Fibroblast of lung (primary cell): ENCODE results near the gene SIDT2. TPM values are rescaled to one million over a fixed set of nuclear protein-coding genes. Genes with fewer than 3 reads are reported as not detected.

Experiments used
- DNase-seq, 2 donors: peaks; one replicate each; pipeline versions ENCODE4 v3.0.0 to v3.0.0-alpha.2; 2010; ENCODE audit warnings: low read depth in 2 of 2
- H2AFZ ChIP-seq: 2 replicates; pipeline ENCODE4 v1.5.1; 2012; ENCODE audit warnings: low read length, control low read depth, inconsistent platforms
- H3K27ac ChIP-seq: 2 replicates; pipeline ENCODE4 v1.5.1; 2011; ENCODE audit warnings: low read length, control low read depth; ENCODE audit not compliant: insufficient read depth
- H3K27me3 ChIP-seq: 2 replicates; pipeline ENCODE4 v1.5.1; 2011; ENCODE audit warnings: mild to moderate bottlenecking, low read length; ENCODE audit not compliant: control insufficient read depth, insufficient read depth
- H3K36me3 ChIP-seq: 2 replicates; pipeline ENCODE4 v1.5.1; 2011; ENCODE audit warnings: low read length; ENCODE audit not compliant: control insufficient read depth, insufficient read depth
- H3K4me1 ChIP-seq: 2 replicates; pipeline ENCODE4 v1.5.1; 2011; ENCODE audit warnings: low read length; ENCODE audit not compliant: control insufficient read depth, insufficient read depth; ENCODE audit errors: extremely low read depth
- H3K4me2 ChIP-seq: 2 replicates; pipeline ENCODE4 v1.5.1; 2011; ENCODE audit warnings: low read length, control low read depth; ENCODE audit not compliant: insufficient read depth; ENCODE audit errors: extremely low read depth
- H3K4me3 ChIP-seq, 4 experiments: fragments of 200-600 bp in 1 of 4; sonication (generic) in 1 of 4; replicated peaks in 1 of 4; 2 replicates each; pipeline ENCODE4 v1.5.1; 2011 to 2016; ENCODE audit warnings: low read length in 4 of 4, low read depth in 3 of 4, mild to moderate bottlenecking in 3 of 4, control low read depth in 2 of 4, inconsistent platforms in 1 of 4, mixed read lengths in 1 of 4; ENCODE audit not compliant: insufficient read depth in 1 of 4; ENCODE audit errors: control extremely low read depth in 1 of 4
- H3K79me2 ChIP-seq: 2 replicates; pipeline ENCODE4 v1.5.1; 2012; ENCODE audit warnings: mild to moderate bottlenecking, low read length, inconsistent platforms; ENCODE audit not compliant: control insufficient read depth, insufficient read depth
- H3K9ac ChIP-seq: 2 replicates; pipeline ENCODE4 v1.5.1; 2011; ENCODE audit warnings: mild to moderate bottlenecking, low read length, control low read depth; ENCODE audit not compliant: insufficient read depth
- H3K9me3 ChIP-seq: 2 replicates; pipeline ENCODE4 v1.5.1; 2012; ENCODE audit warnings: low read depth, low read length; ENCODE audit not compliant: control insufficient read depth, insufficient read depth
- H4K20me1 ChIP-seq: 2 replicates; pipeline ENCODE4 v1.5.1; 2011; ENCODE audit warnings: low read length; ENCODE audit not compliant: control insufficient read depth, insufficient read depth; ENCODE audit errors: extremely low read depth
- CTCF ChIP-seq, 2 donors: IDR thresholded peaks in 1 of 2; conservative IDR thresholded peaks in 1 of 2; 1 replicate in 1 of 2; 2 replicates in 1 of 2; pipeline ENCODE4 v1.5.1; 2011 to 2012; ENCODE audit warnings: low read length in 2 of 2, control low read depth in 1 of 2, inconsistent platforms in 1 of 2, low read depth in 1 of 2, mild to moderate bottlenecking in 1 of 2
- EZH2 ChIP-seq: IDR thresholded peaks from 2 replicates; pipeline ENCODE4 v1.5.1; 2012; ENCODE audit warnings: low read length, control low read depth, mild to moderate bottlenecking; ENCODE audit errors: missing control alignments
- polyA plus RNA-seq, 2 donors: library from polyadenylated mRNA; depleted of rRNA in 1 of 2; stranded (reverse) in 1 of 2; unstranded in 1 of 2; fragments of >200 nt; gene quantifications; 2 replicates each; pipeline ENCODE4 v1.2.1, GENCODE V29; 2011 to 2012; ENCODE audit warnings: missing spikeins in 1 of 2
- total RNA-seq: library from RNA; depleted of rRNA; stranded (reverse); fragments of >200 nt; gene quantifications from 2 replicates; pipeline ENCODE4 v1.2.1, GENCODE V29; 2014

SIDT2 gene
- total and polyA plus RNA-seq, 2 donors (not counting 1 experiment from before 2014, with no cell fraction given): 23.5 to 27.2 TPM

- DNase-seq: no peak
- Histone ChIP-seq H3K9ac (no peak overlapping the region), H4K20me1 (no peaks in the 10 kb centered on the region), H3K27ac (no peak overlapping the region), H3K4me2 (no peak overlapping the region), H3K4me1 (no peaks in the 10 kb centered on the region), H2AFZ (no peak overlapping the region), H3K9me3 (no peaks in the 10 kb centered on the region), H3K4me3 (no peak overlapping the region), H3K36me3 (peaks cover 24% of the 10 kb centered on the region), H3K27me3 (no peaks in the 10 kb centered on the region), H3K79me2 (no peaks in the 10 kb centered on the region)
- TF ChIP-seq CTCF (conservative IDR thresholded peaks at IDR 0.05 in 1 of 2, IDR thresholded peaks at IDR 0.05 in 1 of 2; ENCODE audit: low read depth in 1 of 2, low read length in 2 of 2) (no peak), EZH2 (no peak)
These were observed 8.5 kb downstream of the SIDT2 start for GRCh38 chr11:117187007-117187406.

GRCh38 chr11:117187428-117187798 lies 8.9 kb downstream of the SIDT2 start:
- Histone ChIP-seq H2AFZ (no peak overlapping the region), H4K20me1 (no peaks in the 10 kb centered on the region), H3K9ac (no peak overlapping the region), H3K9me3 (no peaks in the 10 kb centered on the region), H3K4me2 (no peak overlapping the region), H3K79me2 (no peaks in the 10 kb centered on the region), H3K4me3 (no peak overlapping the region), H3K4me1 (no peaks in the 10 kb centered on the region), H3K36me3 (peaks cover 22% of the 10 kb centered on the region), H3K27me3 (no peaks in the 10 kb centered on the region), H3K27ac (no peak overlapping the region)
- no peak for DNase-seq
- TF ChIP-seq EZH2 (no peak), CTCF (conservative IDR thresholded peaks at IDR 0.05 in 1 of 2, IDR thresholded peaks at IDR 0.05 in 1 of 2; ENCODE audit: low read depth in 1 of 2, low read length in 2 of 2) (no peak)

DNA sequence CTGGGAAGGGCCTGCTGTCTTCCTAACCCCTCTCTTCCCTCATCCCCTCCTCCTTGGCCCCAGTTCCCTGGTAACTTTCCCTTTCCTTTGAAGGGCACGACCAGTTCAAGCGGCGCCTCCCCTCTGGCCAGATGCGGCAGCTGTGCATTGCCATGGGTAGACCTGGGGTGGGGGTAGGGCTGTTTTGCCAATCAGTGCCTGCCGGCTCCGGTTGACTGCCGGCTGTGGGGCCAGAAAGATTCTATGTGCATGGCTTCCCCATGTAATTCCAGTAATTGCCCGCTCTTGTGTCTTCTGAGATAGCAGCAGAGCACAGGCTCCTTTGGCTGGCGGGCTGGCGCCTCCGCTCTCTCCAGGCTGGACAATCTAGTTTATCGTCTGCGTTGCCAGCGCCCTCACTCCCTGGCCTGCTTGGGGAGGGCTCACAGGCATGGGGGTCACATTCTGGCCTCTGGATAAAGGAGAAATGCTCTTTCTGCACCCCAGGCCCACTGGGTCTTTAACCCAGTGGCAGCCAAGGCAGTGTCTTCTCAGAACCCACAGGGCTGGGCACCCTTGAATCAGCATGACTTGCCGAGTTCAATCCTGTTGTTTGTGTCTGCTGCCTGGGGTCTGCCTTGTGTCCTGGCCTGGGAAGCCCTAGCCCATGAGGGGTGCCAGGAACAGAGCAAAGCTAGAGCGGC lies 9.4 kb downstream of the SIDT2 start:
- Histone ChIP-seq H3K27me3 (no peaks in the 10 kb centered on the region), H3K4me1 (no peaks in the 10 kb centered on the region), H3K27ac (no peak overlapping the region), H2AFZ (no peak overlapping the region), H3K4me3 (no peak overlapping the region), H4K20me1 (no peaks in the 10 kb centered on the region), H3K36me3 (peaks cover 23% of the 10 kb centered on the region), H3K4me2 (no peak overlapping the region), H3K79me2 (no peaks in the 10 kb centered on the region), H3K9ac (no peak overlapping the region), H3K9me3 (no peaks in the 10 kb centered on the region)
- no peak for DNase-seq
- TF ChIP-seq EZH2 (no peak), CTCF (conservative IDR thresholded peaks at IDR 0.05 in 1 of 2, IDR thresholded peaks at IDR 0.05 in 1 of 2; ENCODE audit: low read depth in 1 of 2, low read length in 2 of 2) (no peak)
